ENCODE measurements around the gene DLGAP1. TPM values are rescaled to one million over a fixed set of nuclear protein-coding genes. Genes with fewer than 3 reads are reported as not detected.

The DLGAP1 gene
- total and polyA plus RNA-seq, 2 of the 8 experiments (the other 6 are each of a cell fraction or from before 2014, with no cell fraction given): 11.8 to 16.9 TPM

DNA sequence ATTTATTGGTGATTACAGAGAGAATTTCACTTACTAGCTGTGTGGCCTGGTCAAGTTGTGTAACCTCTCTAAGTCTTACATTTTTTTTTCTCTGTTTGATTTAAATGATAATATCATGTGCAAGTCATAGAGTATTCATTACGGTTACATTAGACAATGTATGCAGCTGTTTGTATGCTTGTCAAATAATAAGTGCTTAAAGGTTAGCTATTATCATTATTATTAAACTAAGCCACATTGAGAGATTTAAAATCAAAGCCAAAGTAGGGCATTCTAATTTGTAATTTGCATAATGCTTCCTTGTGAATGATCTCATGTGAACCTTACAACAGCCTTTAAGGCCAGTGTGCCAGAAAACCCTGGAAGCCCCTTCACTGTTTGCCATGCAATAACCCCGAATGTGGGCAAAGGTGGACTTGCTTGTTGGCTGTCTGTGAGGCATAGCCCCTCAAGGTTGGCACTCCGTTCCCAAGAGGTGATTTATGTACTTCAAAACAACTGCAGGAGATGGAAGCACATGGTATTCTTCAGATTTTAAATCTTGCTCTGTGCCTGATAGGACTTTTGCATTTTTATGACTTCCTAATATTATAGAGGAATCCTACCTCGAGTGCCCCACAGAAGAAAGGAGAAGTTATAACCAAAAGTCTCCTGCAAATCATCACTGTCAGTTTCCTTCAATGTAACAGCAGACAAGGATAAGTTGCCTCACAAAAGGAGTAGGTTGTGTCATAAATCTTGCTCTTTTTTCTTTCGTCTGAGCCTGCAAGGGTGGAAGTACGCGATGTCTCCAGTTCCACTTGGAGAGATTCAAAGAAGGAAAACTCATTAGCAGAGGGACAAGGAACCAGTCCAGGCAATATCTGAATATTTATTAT is 733.1 kb downstream of the DLGAP1 start:
- Histone ChIP-seq H2AFZ (ENCODE audit: low read length) (no peak overlapping the region), H4K8ac (ENCODE audit: extremely low read depth, insufficient read depth, low read length) (peak overlapping the region; percentile 57; the same call in 1 of the 2 replicates), H3K56ac (replicated peaks; ENCODE audit: insufficient read length, low read depth, low read length) (no peak overlapping the region), H3K27me3 (replicated peaks in 1 of 4; ENCODE audit: control insufficient read depth in 3 of 4, extremely low read depth in 1 of 4, insufficient read depth in 3 of 4, low read length in 3 of 4) (no peaks in the 10 kb centered on the region), H3K36me3 (ENCODE audit: control insufficient read depth in 2 of 4, insufficient read depth in 4 of 4, low read length in 3 of 4) (no peaks in the 10 kb centered on the region), H4K91ac (replicated peaks; ENCODE audit: insufficient read length, low read length) (no peak overlapping the region), H3K27ac (ENCODE audit: low read depth, low read length) (no peak overlapping the region), H2BK120ac (replicated peaks; ENCODE audit: low read depth, low read length) (no peak overlapping the region), H2AK5ac (ENCODE audit: low read depth, low read length) (no peak overlapping the region), H3K79me1 (ENCODE audit: low read depth, low read length) (no peaks in the 10 kb centered on the region), H3K18ac (ENCODE audit: extremely low read depth, low read length) (no peak overlapping the region), H2BK5ac (ENCODE audit: low read depth, low read length) (no peak overlapping the region), H2BK20ac (ENCODE audit: low read length) (no peak overlapping the region), H3K14ac (ENCODE audit: insufficient read length) (no peak overlapping the region), H2BK12ac (ENCODE audit: low read depth, low read length) (no peak overlapping the region), H3K79me2 (ENCODE audit: control insufficient read depth in 1 of 2, insufficient read depth in 2 of 2, low read length in 2 of 2) (no peaks in the 10 kb centered on the region), H3K23me2 (ENCODE audit: low read depth, low read length) (no peaks in the 10 kb centered on the region), H3K4ac (replicated peaks; ENCODE audit: insufficient read length, low read depth, low read length) (no peak overlapping the region), H3K23ac (ENCODE audit: insufficient read length) (no peak overlapping the region), H3K4me2 (ENCODE audit: insufficient read depth in 1 of 2, low read depth in 2 of 2, low read length in 2 of 2) (no peak overlapping the region), H4K20me1 (replicated peaks in 1 of 2; ENCODE audit: control insufficient read depth in 1 of 2, insufficient read depth in 2 of 2, low read length in 2 of 2) (no peaks in the 10 kb centered on the region), H3K4me3 (ENCODE audit: extremely low read depth in 1 of 4, insufficient read depth in 2 of 4, low read depth in 3 of 4, low read length in 4 of 4) (no peak overlapping the region), H4K5ac (ENCODE audit: insufficient read length, low read depth, low read length) (no peak overlapping the region), H3K9me3 (ENCODE audit: insufficient read depth in 2 of 2, low read depth in 1 of 2, low read length in 1 of 2) (no peaks in the 10 kb centered on the region), H3K4me1 (replicated peaks in 1 of 4; ENCODE audit: control insufficient read depth in 3 of 4, insufficient read depth in 4 of 4, low read length in 3 of 4) (peaks cover 0 to 14% (median 8%) of the 10 kb centered on the region in 4 experiments; a peak in 5 of 7 replicates), H2BK15ac (ENCODE audit: low read length) (no peak overlapping the region), H3K9ac (replicated peaks in 1 of 4; ENCODE audit: extremely low read depth in 1 of 4, low read depth in 3 of 4, low read length in 3 of 4) (no peak overlapping the region)
- CTCF ChIA-PET (ENCODE audit: partially characterized antibody): interaction anchor here (1.1 to 3.1 kb wide), 4 partner anchors 9 to 147 kb away, joined by 3 to 7 read pairs (median 4); no protein-coding TSS in a partner anchor
- 88% methylated on average over 7 of the region's 7 CpGs; no CpG with 5 or more reads in 1 of the 2 experiments for WGBS, 2 experiments (ENCODE audit: extremely low coverage in 1 of 2, insufficient coverage in 1 of 2, insufficient read length in 1 of 2, insufficient replicate concordance in 2 of 2, low coverage in 1 of 2, low lambda C conversion rate in 2 of 2, missing lambda C conversion rate in 1 of 2)
- TF ChIP-seq, protein P1, sequence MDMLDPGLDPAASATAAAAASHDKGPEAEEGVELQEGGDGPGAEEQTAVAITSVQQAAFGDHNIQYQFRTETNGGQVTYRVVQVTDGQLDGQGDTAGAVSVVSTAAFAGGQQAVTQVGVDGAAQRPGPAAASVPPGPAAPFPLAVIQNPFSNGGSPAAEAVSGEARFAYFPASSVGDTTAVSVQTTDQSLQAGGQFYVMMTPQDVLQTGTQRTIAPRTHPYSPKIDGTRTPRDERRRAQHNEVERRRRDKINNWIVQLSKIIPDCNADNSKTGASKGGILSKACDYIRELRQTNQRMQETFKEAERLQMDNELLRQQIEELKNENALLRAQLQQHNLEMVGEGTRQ (IDR thresholded peaks at IDR 0.05; ENCODE audit: low read length): no peak
- no peak for TF ChIP-seq CBX8 (IDR thresholded peaks at IDR 0.05; ENCODE audit: borderline replicate concordance, low read depth, low read length)
- POLR2A ChIA-PET (ENCODE audit: partially characterized antibody): interaction anchor here (0.6 to 1.1 kb wide), 2 partner anchors 9 to 1578 kb away, joined by 3 read pairs; no protein-coding TSS in a partner anchor
- FAIRE-seq: no peak
- DNase-seq (ENCODE audit: low read depth in 1 of 2, low spot score in 2 of 2): peak in 1 of 2 experiments; percentile 41
